GM19467 (cell line): ENCODE data around the gene MAMLD1.
"Not testable (repeated sequence)": the region's sequence is repeated elsewhere in the genome, so short reads cannot be mapped to it uniquely, and the experiment has no call there.

ENCODE experiments used
- ATAC-seq: cut with Tn5 transposase; IDR thresholded peaks from one replicate; pipeline ENCODE4 v1.9.1; 2021; ENCODE audit warnings: mild to moderate bottlenecking, moderate library complexity; ENCODE audit not compliant: unreplicated experiment

The MAMLD1 gene, protein sequence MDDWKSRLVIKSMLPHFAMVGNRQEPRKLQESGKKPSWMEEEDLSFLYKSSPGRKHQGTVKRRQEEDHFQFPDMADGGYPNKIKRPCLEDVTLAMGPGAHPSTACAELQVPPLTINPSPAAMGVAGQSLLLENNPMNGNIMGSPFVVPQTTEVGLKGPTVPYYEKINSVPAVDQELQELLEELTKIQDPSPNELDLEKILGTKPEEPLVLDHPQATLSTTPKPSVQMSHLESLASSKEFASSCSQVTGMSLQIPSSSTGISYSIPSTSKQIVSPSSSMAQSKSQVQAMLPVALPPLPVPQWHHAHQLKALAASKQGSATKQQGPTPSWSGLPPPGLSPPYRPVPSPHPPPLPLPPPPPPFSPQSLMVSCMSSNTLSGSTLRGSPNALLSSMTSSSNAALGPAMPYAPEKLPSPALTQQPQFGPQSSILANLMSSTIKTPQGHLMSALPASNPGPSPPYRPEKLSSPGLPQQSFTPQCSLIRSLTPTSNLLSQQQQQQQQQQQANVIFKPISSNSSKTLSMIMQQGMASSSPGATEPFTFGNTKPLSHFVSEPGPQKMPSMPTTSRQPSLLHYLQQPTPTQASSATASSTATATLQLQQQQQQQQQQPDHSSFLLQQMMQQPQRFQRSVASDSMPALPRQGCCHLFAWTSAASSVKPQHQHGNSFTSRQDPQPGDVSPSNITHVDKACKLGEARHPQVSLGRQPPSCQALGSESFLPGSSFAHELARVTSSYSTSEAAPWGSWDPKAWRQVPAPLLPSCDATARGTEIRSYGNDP

GRCh38 chrX:150362599-150363481, at the start of gene MAMLD1:
TSS of gene MAMLD1 (plus strand) at chrX:150363317. CDS start at chrX:150445517, 82,200 bp downstream.
- no peak for ATAC-seq

- ATAC-seq, result no peak
These were observed 49.6 kb upstream of the MAMLD1 start for GRCh38 chrX:150313514-150313913.

GRCh38 chrX:150314186-150314585, 48.9 kb upstream of the MAMLD1 start:
- no peak for ATAC-seq

- no peak for ATAC-seq
These were observed 46.6 kb upstream of the MAMLD1 start for GRCh38 chrX:150316564-150316963.

DNA sequence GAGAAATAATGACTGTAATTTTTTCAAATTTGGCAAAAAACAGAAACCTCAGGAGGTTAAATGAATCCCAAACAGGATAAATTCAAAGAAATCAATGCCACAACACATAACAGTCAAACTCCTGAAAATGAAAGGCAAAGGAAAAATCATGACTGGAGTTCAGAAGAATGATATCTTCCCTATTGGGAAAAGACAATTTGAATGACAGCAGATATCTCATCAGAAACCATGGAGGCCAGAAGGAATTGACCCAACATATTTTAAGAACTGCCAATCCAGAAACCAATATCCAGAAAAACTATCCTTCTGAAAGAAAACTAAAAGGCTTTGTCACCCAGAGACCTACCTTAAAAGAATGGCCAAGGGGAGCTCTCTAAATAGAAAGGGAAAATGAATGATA, 40.1 kb upstream of the MAMLD1 start:
- ATAC-seq, result no peak

DNA sequence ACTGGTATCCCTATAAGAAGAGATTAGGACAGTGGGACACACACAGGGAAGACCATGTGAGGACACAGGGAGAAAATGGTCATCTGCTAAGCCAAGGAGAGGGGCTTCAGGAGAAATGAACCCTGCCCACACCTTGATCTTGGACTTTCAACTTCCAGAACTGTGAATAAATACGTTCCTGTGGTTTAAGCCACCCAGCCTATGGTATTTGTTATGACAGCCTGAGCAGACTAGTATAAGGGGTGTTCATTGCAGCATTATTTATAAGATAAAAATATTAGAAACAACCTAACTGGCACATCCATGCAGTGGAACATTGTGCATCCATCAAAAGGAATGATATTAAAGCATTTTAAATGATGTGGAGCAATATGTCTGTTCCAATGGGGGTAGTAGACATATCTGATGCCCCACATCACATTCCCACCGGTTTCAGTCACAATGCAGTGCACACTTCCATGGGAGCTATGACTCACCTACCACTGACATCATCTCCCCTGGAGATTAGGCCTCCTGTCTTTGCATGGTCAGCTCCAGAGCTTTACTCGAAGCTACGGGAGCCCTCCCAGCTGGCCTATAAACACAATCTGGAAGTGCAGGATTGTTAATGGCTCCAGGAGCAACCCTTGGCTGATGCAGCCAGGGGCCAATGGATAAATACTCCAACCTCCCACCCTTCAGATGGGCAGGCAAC, 38.9 kb upstream of the MAMLD1 start:
- no peak for ATAC-seq

GRCh38 chrX:150324919-150325318, 38.2 kb upstream of the MAMLD1 start:
- no peak for ATAC-seq

- ATAC-seq, result no peak
These were observed 36.4 kb upstream of the MAMLD1 start for GRCh38 chrX:150326541-150327247.

- ATAC-seq, result no peak
These were observed 33.8 kb upstream of the MAMLD1 start for GRCh38 chrX:150329282-150329681.

GRCh38 chrX:150329868-150330267, 33.2 kb upstream of the MAMLD1 start:
- ATAC-seq, result no peak

DNA sequence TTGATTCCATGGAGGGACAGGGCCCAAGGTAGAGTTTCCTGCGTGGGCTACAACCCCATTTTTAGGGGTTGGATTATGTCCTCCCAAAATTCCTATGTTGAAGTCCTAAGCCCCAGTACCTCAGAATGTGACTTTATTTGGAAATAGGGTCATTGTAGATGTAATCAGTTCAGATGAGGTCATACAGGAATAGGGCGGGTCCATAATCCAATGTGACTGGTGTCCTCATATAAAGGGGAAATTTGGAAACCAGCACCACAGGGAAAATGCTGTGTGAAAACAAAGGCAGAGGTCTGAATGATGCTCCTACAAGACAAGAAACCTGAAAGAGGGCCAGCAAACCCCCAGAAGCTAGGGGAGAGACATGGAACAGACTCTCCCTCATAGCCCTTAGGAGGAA, 31.1 kb upstream of the MAMLD1 start:
- no peak for ATAC-seq

GRCh38 chrX:150334100-150334499, 29.0 kb upstream of the MAMLD1 start:
- ATAC-seq, result no peak

- ATAC-seq, result no peak
These were observed 28.1 kb upstream of the MAMLD1 start for GRCh38 chrX:150334981-150335380.

GRCh38 chrX:150337026-150337425, 26.1 kb upstream of the MAMLD1 start:
- no peak for ATAC-seq

GRCh38 chrX:150337536-150337935, 25.6 kb upstream of the MAMLD1 start:
- ATAC-seq, result no peak

DNA sequence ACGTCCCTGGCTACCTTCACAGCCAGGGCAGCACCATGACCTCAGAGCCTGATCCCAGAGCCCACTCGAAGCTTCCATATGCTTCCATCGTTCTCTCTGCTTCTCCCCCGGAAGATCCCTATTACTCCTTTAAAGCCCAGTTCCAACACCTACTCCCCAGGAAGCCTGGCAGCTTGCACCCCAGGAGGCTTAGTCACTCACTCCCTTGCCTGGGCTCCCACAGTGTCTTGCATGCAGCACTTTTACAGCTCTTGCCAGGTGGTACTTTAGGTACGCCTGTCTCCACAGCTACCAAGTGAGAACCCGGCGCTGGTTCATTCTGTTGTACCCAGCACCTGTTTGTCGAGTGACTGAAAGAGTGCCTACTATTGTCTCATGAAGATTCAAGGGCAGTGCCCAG, 24.5 kb upstream of the MAMLD1 start:
- no peak for ATAC-seq

- no peak for ATAC-seq
These were observed 23.4 kb upstream of the MAMLD1 start for GRCh38 chrX:150339736-150340135.

DNA sequence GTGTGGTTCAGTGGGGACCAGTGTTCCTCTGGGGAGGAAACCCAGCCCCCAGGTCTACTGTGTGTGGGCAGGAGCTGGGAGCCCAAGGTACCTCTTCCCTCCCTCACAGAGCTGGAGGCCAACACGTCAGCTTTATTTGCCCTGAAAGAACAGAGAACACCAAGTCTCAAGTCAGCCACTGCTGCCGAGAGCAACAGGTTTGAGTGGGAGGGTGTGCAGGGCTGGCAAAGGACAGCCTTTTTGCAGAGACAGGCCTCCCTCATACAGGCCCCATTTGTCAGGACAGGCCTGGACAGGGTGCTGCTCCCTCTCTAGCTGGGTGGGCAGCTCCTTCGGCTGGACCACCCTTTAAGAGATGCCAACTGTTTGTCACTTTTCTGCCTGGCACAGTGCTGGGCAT, 22.8 kb upstream of the MAMLD1 start:
- ATAC-seq, result not testable (repeated sequence)

GRCh38 chrX:150347471-150347870, 15.6 kb upstream of the MAMLD1 start:
- ATAC-seq, result no peak

DNA sequence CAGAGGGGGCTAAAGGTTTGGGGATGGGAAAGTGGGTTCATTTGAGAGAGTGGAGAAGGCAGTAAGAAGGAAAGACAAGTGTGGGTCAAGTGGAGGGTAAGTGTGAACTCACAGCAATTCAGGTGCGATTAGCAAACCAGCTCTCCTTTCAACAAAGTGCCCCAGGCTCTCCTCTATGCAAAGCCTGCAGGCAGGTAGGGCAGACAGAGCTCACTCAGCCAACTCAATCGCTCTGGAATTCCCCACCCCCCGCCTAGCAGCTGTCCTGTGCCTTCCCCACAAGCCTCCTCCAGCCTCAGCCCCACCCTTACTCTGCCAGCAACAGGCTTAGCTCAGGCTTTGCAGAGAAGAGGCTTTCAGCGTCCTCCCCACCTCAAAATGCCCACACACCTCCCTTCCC, 14.8 kb upstream of the MAMLD1 start:
- ATAC-seq, result no peak
